Neural cell (in vitro differentiated cells): ENCODE data around the gene DNAJA1. TPM values are rescaled to one million over a fixed set of nuclear protein-coding genes. Genes with fewer than 3 reads are reported as not detected.

Experiments used
- H2AFZ ChIP-seq: fragments of 200-600, 300-800 bp; sonication (generic), shearing (Covaris generic); 2 replicates; pipeline ENCODE4 v1.6.0; 2014; ENCODE audit warnings: low read depth, mild to moderate bottlenecking, antibody characterized with exemption, low read length, moderate library complexity
- H3F3A ChIP-seq: fragments of 200-600 bp; shearing (Covaris generic); 2 replicates; pipeline ENCODE4 v1.6.1; 2016; ENCODE audit warnings: mild to moderate bottlenecking, moderate library complexity, mixed read lengths, antibody characterized with exemption, low read length; ENCODE audit not compliant: insufficient read depth, poor library complexity, severe bottlenecking
- H3K27ac ChIP-seq: fragments of 200-600, 300-800 bp; sonication (generic), shearing (Covaris generic); 2 replicates; pipeline ENCODE4 v1.5.1; 2014; ENCODE audit warnings: mild to moderate bottlenecking, low read length, moderate library complexity
- H3K27me3 ChIP-seq: fragments of 300-800, 200-600 bp; sonication (generic), shearing (Covaris generic); 2 replicates; pipeline ENCODE4 v1.6.0; 2014; ENCODE audit warnings: mild to moderate bottlenecking, low read depth, low read length, moderate library complexity; ENCODE audit not compliant: insufficient read depth
- H3K36me3 ChIP-seq: fragments of 300-800, 200-600 bp; sonication (generic), shearing (Covaris generic); 2 replicates; pipeline ENCODE4 v1.5.1; 2014; ENCODE audit warnings: mild to moderate bottlenecking, antibody characterized with exemption, low read length, moderate library complexity; ENCODE audit not compliant: insufficient read depth
- H3K4me2 ChIP-seq: fragments of 300-800, 200-600 bp; sonication (generic), shearing (Covaris generic); 2 replicates; pipeline ENCODE4 v1.6.0; 2014; ENCODE audit warnings: mild to moderate bottlenecking, low read length
- H3K4me3 ChIP-seq: fragments of 300-800, 200-600 bp; sonication (generic), shearing (Covaris generic); 2 replicates; pipeline ENCODE4 v1.5.1; 2014; ENCODE audit warnings: mild to moderate bottlenecking, low read length, moderate library complexity
- H3K79me2 ChIP-seq: fragments of 200-600 bp; shearing (Covaris generic); replicated peaks from 2 replicates; pipeline ENCODE4 v1.6.0; 2014; ENCODE audit warnings: mild to moderate bottlenecking, low read length, moderate library complexity; ENCODE audit not compliant: insufficient read depth
- H3K9ac ChIP-seq: fragments of 300-800, 200-600 bp; sonication (generic), shearing (Covaris generic); 2 replicates; pipeline ENCODE4 v1.6.1; 2016; ENCODE audit warnings: mild to moderate bottlenecking, low read length, mixed read lengths
- H3K9me2 ChIP-seq: fragments of 200-600 bp; shearing (Covaris generic); 2 replicates; pipeline ENCODE4 v1.6.1; 2016; ENCODE audit warnings: mild to moderate bottlenecking, low read length, mixed read lengths; ENCODE audit not compliant: insufficient read depth
- H3K9me3 ChIP-seq: fragments of 200-600, 300-800 bp; sonication (generic), shearing (Covaris generic); 2 replicates; pipeline ENCODE4 v1.6.1; 2016; ENCODE audit warnings: mild to moderate bottlenecking, mixed run types, low read length, moderate library complexity, mixed read lengths
- H4K20me1 ChIP-seq: fragments of 200-600 bp; shearing (Covaris generic); 2 replicates; pipeline ENCODE4 v1.6.1; 2016; ENCODE audit warnings: mild to moderate bottlenecking, mixed run types; ENCODE audit not compliant: insufficient read depth
- CTCF ChIP-seq: fragments of 450-650 bp; IDR thresholded peaks from 2 replicates; pipeline ENCODE4 v1.5.1; 2014; ENCODE audit warnings: antibody characterized with exemption, mild to moderate bottlenecking, moderate library complexity; ENCODE audit not compliant: poor library complexity, severe bottlenecking
- EP300 ChIP-seq: fragments of 450-650 bp; conservative IDR thresholded peaks from 2 replicates; pipeline ENCODE4 v1.6.1; 2014; ENCODE audit warnings: antibody characterized with exemption, mild to moderate bottlenecking, moderate library complexity; ENCODE audit not compliant: poor library complexity, severe bottlenecking
- EZH2 ChIP-seq: fragments of 200-600, 300-800 bp; shearing (Covaris generic), sonication (generic); IDR thresholded peaks from 2 replicates; pipeline ENCODE4 v1.6.1; 2014; ENCODE audit warnings: antibody characterized with exemption, low read length, borderline replicate concordance, mild to moderate bottlenecking; ENCODE audit not compliant: insufficient read depth, poor library complexity, severe bottlenecking
- MXI1 ChIP-seq: fragments of 450-650 bp; conservative IDR thresholded peaks from 2 replicates; pipeline ENCODE4 v1.6.1; 2014; ENCODE audit warnings: antibody characterized with exemption, mild to moderate bottlenecking; ENCODE audit not compliant: poor library complexity, severe bottlenecking
- POLR2AphosphoS5 ChIP-seq: IDR thresholded peaks from 2 replicates; pipeline ENCODE4 v1.6.1; 2012
- RAD21 ChIP-seq: fragments of 450-650 bp; conservative IDR thresholded peaks from 2 replicates; pipeline ENCODE4 v1.6.1; 2014; ENCODE audit warnings: antibody characterized with exemption, mild to moderate bottlenecking, moderate library complexity
- REST ChIP-seq: IDR thresholded peaks from 2 replicates; pipeline ENCODE4 v1.6.1; 2012; ENCODE audit warnings: borderline replicate concordance
- SMC3 ChIP-seq: fragments of 450-650 bp; conservative IDR thresholded peaks from 2 replicates; pipeline ENCODE4 v1.6.1; 2014; ENCODE audit warnings: antibody characterized with exemption, mild to moderate bottlenecking, moderate library complexity; ENCODE audit not compliant: poor library complexity
- TAF1 ChIP-seq: IDR thresholded peaks from 2 replicates; pipeline ENCODE4 v1.6.1; 2012; ENCODE audit warnings: low read depth
- polyA plus RNA-seq: library from polyadenylated mRNA; depleted of rRNA; stranded (reverse); fragments of >200 nt; gene quantifications from 2 replicates; pipeline ENCODE4 v1.2.3, GENCODE V29; 2014

DNAJA1 gene
- polyA plus RNA-seq, 1 donor from 2014 or later: 547 TPM

- peaks cover 11% of the 10 kb centered on the region for H3K36me3 ChIP-seq
- no peak overlapping the region for H3K4me3 ChIP-seq
- H3F3A ChIP-seq: no peaks in the 10 kb centered on the region
- peaks cover 14% of the 10 kb centered on the region for H4K20me1 ChIP-seq
- H3K9ac ChIP-seq: no peak overlapping the region
- H2AFZ ChIP-seq: no peak overlapping the region
- no peaks in the 10 kb centered on the region for H3K9me3 ChIP-seq
- H3K9me2 ChIP-seq: no peaks in the 10 kb centered on the region
- no peak overlapping the region for H3K27ac ChIP-seq
- no peak overlapping the region for H3K4me2 ChIP-seq
- peaks cover 81% of the 10 kb centered on the region for H3K79me2 ChIP-seq
- no peaks in the 10 kb centered on the region for H3K27me3 ChIP-seq
- no peak for TF ChIP-seq TAF1
- no peak for TF ChIP-seq SMC3
- no peak for TF ChIP-seq POLR2AphosphoS5
- no peak for TF ChIP-seq REST
- TF ChIP-seq RAD21: no peak
- no peak for TF ChIP-seq EP300
- no peak for TF ChIP-seq MXI1
- TF ChIP-seq EZH2: no peak
- no peak for TF ChIP-seq CTCF
These were observed 5.2 kb downstream of the DNAJA1 start for GRCh38 chr9:33030285-33030684.

GRCh38 chr9:33032292-33032691, 7.2 kb downstream of the DNAJA1 start:
- Histone ChIP-seq H3K4me2 (no peak overlapping the region), H3K27ac (no peak overlapping the region), H3K9me2 (no peaks in the 10 kb centered on the region), H3F3A (no peaks in the 10 kb centered on the region), H3K36me3 (peaks cover 21% of the 10 kb centered on the region), H3K4me3 (no peak overlapping the region), H3K27me3 (no peaks in the 10 kb centered on the region), H2AFZ (no peak overlapping the region), H3K79me2 (peaks cover 65% of the 10 kb centered on the region), H4K20me1 (peaks cover 14% of the 10 kb centered on the region), H3K9me3 (no peaks in the 10 kb centered on the region), H3K9ac (no peak overlapping the region)
- TF ChIP-seq SMC3 (no peak), REST (no peak), MXI1 (no peak), POLR2AphosphoS5 (no peak), RAD21 (no peak), CTCF (no peak), EZH2 (no peak), TAF1 (no peak), EP300 (no peak)
